ENCODE results near the gene TOX2.

TOX2 gene

GRCh38 chr20:44018259-44018941 lies 103.7 kb downstream of the TOX2 start (continued):
- TF ChIP-seq ZNF704 (tag by site-specific recombination; IDR thresholded peaks at IDR 0.05) (no peak), ZNF223 (tag by site-specific recombination; IDR thresholded peaks at IDR 0.05) (no peak), KLF16 (tag by site-specific recombination; IDR thresholded peaks at IDR 0.05) (peak; percentile 71), ZNF623 (tag by site-specific recombination; IDR thresholded peaks at IDR 0.05) (no peak), SP3 (tag by site-specific recombination; IDR thresholded peaks at IDR 0.05) (peak; percentile 25; the same call in 1 of the 2 replicates), ZNF18 (tag by site-specific recombination; IDR thresholded peaks at IDR 0.05) (peak; percentile 98), ZBTB6 (tag by site-specific recombination; IDR thresholded peaks at IDR 0.05) (peak; percentile 85), ZNF37A (tag by site-specific recombination; IDR thresholded peaks at IDR 0.05) (no peak), FEZF1 (tag by site-specific recombination; IDR thresholded peaks at IDR 0.05) (peak; percentile 98), MYNN (tag by site-specific recombination; IDR thresholded peaks at IDR 0.05; ENCODE audit: borderline replicate concordance) (no peak), ZNF112 (tag by site-specific recombination; IDR thresholded peaks at IDR 0.05) (no peak), ZSCAN4 (tag by site-specific recombination; IDR thresholded peaks at IDR 0.05) (no peak), ZNF16 (tag by site-specific recombination; IDR thresholded peaks at IDR 0.05; ENCODE audit: low read depth) (no peak), HOXD13 (CRISPR knock-in tag; IDR thresholded peaks at IDR 0.05; ENCODE audit: borderline replicate concordance) (no peak), ZIC2 (tag by site-specific recombination; IDR thresholded peaks at IDR 0.05) (peak; percentile 89), REPIN1 (tag by site-specific recombination; IDR thresholded peaks at IDR 0.05; ENCODE audit: low read depth) (no peak), ZNF292 (tag by site-specific recombination; IDR thresholded peaks at IDR 0.05; ENCODE audit: borderline replicate concordance, low read depth) (no peak), ZNF707 (tag by site-specific recombination; IDR thresholded peaks at IDR 0.05) (no peak), ZFP3 (tag by site-specific recombination; IDR thresholded peaks at IDR 0.05; ENCODE audit: low read depth) (no peak), ZNF600 (tag by site-specific recombination; IDR thresholded peaks at IDR 0.05) (peak; percentile 100), ZNF777 (tag by site-specific recombination; IDR thresholded peaks at IDR 0.05; ENCODE audit: borderline replicate concordance) (no peak), GLI2 (tag by site-specific recombination; IDR thresholded peaks at IDR 0.05; ENCODE audit: borderline replicate concordance, low read depth) (peak; percentile 81), ZNF792 (tag by site-specific recombination; IDR thresholded peaks at IDR 0.05) (no peak), ZNF660 (tag by site-specific recombination; IDR thresholded peaks at IDR 0.05) (no peak), KLF10 (tag by site-specific recombination; IDR thresholded peaks at IDR 0.05) (peak; percentile 89), ZNF148 (tag by site-specific recombination; IDR thresholded peaks at IDR 0.05; ENCODE audit: borderline replicate concordance) (no peak), ZFP41 (tag by site-specific recombination; IDR thresholded peaks at IDR 0.05; ENCODE audit: borderline replicate concordance) (no peak), ZBTB44 (tag by site-specific recombination; IDR thresholded peaks at IDR 0.05) (peak; percentile 96), ZNF768 (tag by site-specific recombination; IDR thresholded peaks at IDR 0.05) (no peak), ZNF362 (tag by site-specific recombination; IDR thresholded peaks at IDR 0.05) (no peak), ZNF585B (tag by site-specific recombination; IDR thresholded peaks at IDR 0.05) (no peak)

All from HEK293 (cell line).